ENCODE results near the gene SFT2D1. TPM values are rescaled to one million over a fixed set of nuclear protein-coding genes. Genes with fewer than 3 reads are reported as not detected.

The SFT2D1 gene
- total RNA-seq, 1 experiment from 2014 or later = 40.2 TPM

GRCh38 chr6:166304106-166304505, 38.2 kb downstream of the SFT2D1 start:
- H3K4me1 ChIP-seq (ENCODE audit: insufficient read depth, low read length) = no peaks in the 10 kb centered on the region; the same call in 1 of the 2 replicates
- no peak overlapping the region for H3T11ph ChIP-seq (ENCODE audit: low read length)
- no peaks in the 10 kb centered on the region for H4K20me1 ChIP-seq (ENCODE audit: control insufficient read depth, insufficient read depth, insufficient read length)
- H2BK20ac ChIP-seq (ENCODE audit: low read depth, low read length, poor library complexity, severe bottlenecking) = no peak overlapping the region
- H2AK5ac ChIP-seq (ENCODE audit: insufficient read length, low read length) = no peak overlapping the region
- H2BK5ac ChIP-seq (ENCODE audit: insufficient read length, low read length) = no peak overlapping the region
- H2BK15ac ChIP-seq (ENCODE audit: low read depth, low read length) = no peak overlapping the region
- H3K27ac ChIP-seq (ENCODE audit: insufficient read length, low read depth, low read length) = no peak overlapping the region
- Mint-ChIP-seq H3K36me3 (ENCODE audit: insufficient read depth in 1 of 3, low read depth in 3 of 3) (no peaks in the 10 kb centered on the region; a peak in 1 of 7 replicates), H3K4me3 (no peak overlapping the region), H3K4me1 (peaks cover 4% of the 10 kb centered on the region in 2 experiments), H3K9me3 (peaks cover 0 to 3% of the 10 kb centered on the region in 2 experiments; a peak in 1 of 5 replicates), H3K27ac (no peak overlapping the region), H3K27me3 (ENCODE audit: low read depth) (peaks cover 60% of the 10 kb centered on the region)
- H3K4me2 ChIP-seq (ENCODE audit: insufficient read depth, insufficient read length, low read length) = no peak overlapping the region
- no peak overlapping the region for H3K18ac ChIP-seq (ENCODE audit: insufficient read length, low read depth, low read length)
- H2BK12ac ChIP-seq (ENCODE audit: insufficient read length, low read depth, low read length) = no peak overlapping the region
- no peak overlapping the region for H4K8ac ChIP-seq (replicated peaks; ENCODE audit: insufficient read length, low read depth, low read length)
- H3K56ac ChIP-seq (ENCODE audit: insufficient read length, low read depth, low read length) = no peak overlapping the region
- no peak overlapping the region for H3K14ac ChIP-seq (ENCODE audit: insufficient read depth, low read length)
- no peak overlapping the region for H3K9ac ChIP-seq (ENCODE audit: extremely low read depth, insufficient read length, low read length)
- peak; percentile 25; the same call in 1 of the 3 replicates for TF ChIP-seq CTCF (conservative IDR thresholded peaks at IDR 0.05)
- H3K79me1 ChIP-seq (ENCODE audit: insufficient read depth, low read depth, low read length, poor library complexity, severe bottlenecking) = no peaks in the 10 kb centered on the region
- H4K91ac ChIP-seq (ENCODE audit: insufficient read length, low read depth, low read length) = no peak overlapping the region
- H3K9me3 ChIP-seq (ENCODE audit: control insufficient read depth, low read depth, low read length) = no peaks in the 10 kb centered on the region
- H3K23ac ChIP-seq (ENCODE audit: insufficient read length, low read depth, low read length) = no peak overlapping the region
- H2AFZ ChIP-seq (ENCODE audit: low read length) = no peak overlapping the region
- H3K4ac ChIP-seq (ENCODE audit: low read depth, low read length) = no peak overlapping the region
- peaks cover 17% of the 10 kb centered on the region for H3K23me2 ChIP-seq (ENCODE audit: insufficient read length, low read depth, low read length, poor library complexity, severe bottlenecking)
- peak; percentile 53 for DNase-seq
- no CpG with 5 or more reads among the region's 3 CpGs for WGBS (ENCODE audit: extremely low coverage, insufficient read length, low lambda C conversion rate)
- peaks cover 21% of the 10 kb centered on the region; the same call in 1 of the 2 replicates for H3K27me3 ChIP-seq (ENCODE audit: insufficient read depth, low read length)
- no peaks in the 10 kb centered on the region for H3K79me2 ChIP-seq (ENCODE audit: insufficient read depth, low read length)
- no peak overlapping the region for H2BK120ac ChIP-seq (ENCODE audit: low read depth, low read length, poor library complexity, severe bottlenecking)
- H4K5ac ChIP-seq (ENCODE audit: insufficient read length, low read depth, low read length) = no peak overlapping the region
